Effector memory CD4-positive, alpha-beta T cell (primary cell): ENCODE results near the gene DYNLT1.
"Not testable (repeated sequence)": the region's sequence is repeated elsewhere in the genome, so short reads cannot be mapped to it uniquely, and the experiment has no call there.

ENCODE experiments used
- DNase-seq, 3 donors: peaks; one replicate each; pipeline ENCODE4 v3.0.0-alpha.2; 2020
- H3K27ac ChIP-seq: 2 replicates; pipeline ENCODE4 v1.7.0; 2013; ENCODE audit warnings: mild to moderate bottlenecking, low read length, moderate library complexity; ENCODE audit not compliant: insufficient read depth, poor library complexity, severe bottlenecking
- H3K27me3 ChIP-seq: replicated peaks from 2 replicates; pipeline ENCODE4 v1.7.0; 2013; ENCODE audit warnings: mild to moderate bottlenecking, low read length; ENCODE audit not compliant: insufficient read depth, control insufficient read depth, poor library complexity, severe bottlenecking
- H3K36me3 ChIP-seq: 2 replicates; pipeline ENCODE4 v1.7.0; 2013; ENCODE audit warnings: mild to moderate bottlenecking, low read length, moderate library complexity; ENCODE audit not compliant: control insufficient read depth, insufficient read depth
- H3K4me1 ChIP-seq: 2 replicates; pipeline ENCODE4 v1.7.0; 2013; ENCODE audit warnings: low read length, mild to moderate bottlenecking; ENCODE audit not compliant: control insufficient read depth, insufficient read depth, poor library complexity, severe bottlenecking
- H3K4me3 ChIP-seq: 2 replicates; pipeline ENCODE4 v1.7.0; 2013; ENCODE audit warnings: low read length, low read depth, mild to moderate bottlenecking; ENCODE audit not compliant: insufficient read depth, poor library complexity, severe bottlenecking
- H3K9me3 ChIP-seq: 2 replicates; pipeline ENCODE4 v1.7.0; 2013; ENCODE audit warnings: mild to moderate bottlenecking, low read length, moderate library complexity; ENCODE audit not compliant: control insufficient read depth

The DYNLT1 gene

DNA sequence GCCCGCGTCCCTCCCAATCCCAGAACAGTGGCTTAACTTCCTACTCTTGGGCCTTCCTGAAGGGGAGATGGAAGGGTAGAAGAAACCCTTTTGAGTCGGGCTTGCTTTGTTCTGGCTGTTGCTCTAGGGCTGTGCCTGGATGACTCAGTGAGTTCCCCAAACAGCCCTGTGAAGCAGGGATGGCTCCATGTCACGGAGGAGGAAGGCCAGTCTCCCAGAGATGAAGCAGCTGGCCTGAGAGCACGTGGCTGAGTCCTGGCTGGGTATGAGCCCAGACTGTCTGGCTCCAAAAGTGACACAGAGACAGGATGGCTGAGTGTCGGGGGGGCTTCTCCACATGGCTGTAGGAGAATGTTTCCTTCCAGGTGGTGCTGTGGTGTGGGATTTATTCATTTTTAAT lies 10.0 kb upstream of the DYNLT1 start:
- H3K27me3 ChIP-seq, result no peaks in the 10 kb centered on the region
- peak overlapping the region; percentile 96 for H3K27ac ChIP-seq
- H3K9me3 ChIP-seq, result no peaks in the 10 kb centered on the region
- H3K36me3 ChIP-seq, result no peaks in the 10 kb centered on the region
- peaks cover 48% of the 10 kb centered on the region for H3K4me1 ChIP-seq
- DNase-seq, result no peak
- peak overlapping the region; percentile 4 for H3K4me3 ChIP-seq

DNA sequence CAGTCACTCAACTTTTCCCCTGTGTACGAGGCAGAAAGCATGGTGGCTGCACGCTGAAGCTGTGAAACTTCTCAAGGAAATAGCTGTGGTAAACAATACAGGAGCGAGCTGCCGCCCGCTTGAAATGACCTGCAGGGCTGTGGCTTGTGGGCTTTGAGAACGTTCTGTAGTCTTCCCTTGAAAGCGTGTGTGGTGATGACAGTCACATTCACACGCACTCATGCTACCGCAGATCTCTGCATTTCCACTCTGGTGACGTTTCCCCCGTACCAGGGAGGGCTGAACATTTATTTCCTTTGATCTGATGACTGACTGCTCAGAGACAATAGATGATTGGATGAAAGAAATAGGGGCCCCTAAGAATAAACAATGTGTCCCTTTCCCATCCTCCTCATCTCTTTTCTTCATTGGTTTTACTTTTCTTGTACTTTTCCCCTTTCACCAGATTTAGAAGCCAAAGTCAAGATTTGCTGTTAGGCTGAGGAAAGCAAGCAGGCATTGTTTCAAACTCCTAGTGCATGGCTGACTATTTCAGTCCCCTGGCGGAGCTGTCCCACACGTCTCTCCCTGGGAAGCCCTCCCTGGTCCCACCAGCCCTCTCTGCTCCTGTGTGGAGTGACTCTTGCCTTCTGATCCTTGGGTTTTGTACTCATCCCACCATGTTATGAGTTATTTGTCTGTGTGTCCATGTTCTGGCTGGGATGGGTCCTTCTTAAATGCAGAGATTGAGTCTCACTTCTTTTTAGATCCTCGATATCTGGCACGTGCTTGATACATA lies 9.2 kb upstream of the DYNLT1 start:
- peaks cover 56% of the 10 kb centered on the region for H3K4me1 ChIP-seq
- DNase-seq, result peak; percentile 83 to 90 (median 86)
- no peaks in the 10 kb centered on the region for H3K9me3 ChIP-seq
- peak overlapping the region; percentile 4 for H3K4me3 ChIP-seq
- H3K27ac ChIP-seq, result peak overlapping the region; percentile 96
- H3K27me3 ChIP-seq, result no peaks in the 10 kb centered on the region
- no peaks in the 10 kb centered on the region for H3K36me3 ChIP-seq

DNA sequence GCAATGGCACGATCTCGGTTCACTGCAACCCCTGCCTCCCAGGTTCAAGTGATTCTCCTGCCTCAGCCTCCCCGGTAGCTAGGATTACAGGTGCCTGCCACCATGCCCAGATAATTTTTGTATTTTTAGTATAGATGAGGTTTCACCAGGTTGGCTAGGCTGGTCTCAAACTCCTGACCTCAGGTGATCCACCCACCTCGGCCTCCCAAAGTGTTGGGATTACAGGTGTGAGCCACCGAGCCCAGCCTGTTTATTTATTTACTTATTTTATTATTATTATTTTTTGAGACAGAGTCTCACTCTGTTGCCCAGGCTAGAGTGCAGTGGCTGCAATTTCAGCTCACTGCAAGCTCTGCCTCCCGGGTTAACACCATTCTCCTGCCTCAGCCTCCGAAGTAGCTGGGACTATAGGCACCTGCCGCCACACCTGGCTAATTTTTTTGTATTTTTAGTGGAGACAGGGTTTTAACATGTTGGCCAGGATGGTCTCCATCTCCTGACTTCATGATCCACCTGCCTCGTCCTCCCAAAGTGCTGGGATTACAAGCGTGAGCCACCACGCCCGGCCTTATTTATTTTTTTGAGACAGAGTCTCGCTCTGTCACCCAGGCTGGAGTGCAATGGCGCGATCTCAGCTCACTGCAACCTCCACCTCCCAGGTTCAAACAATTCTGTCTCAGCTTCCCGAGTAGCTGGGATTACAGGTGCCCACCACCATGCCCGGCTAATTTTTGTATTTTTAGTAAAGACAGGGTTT lies 7.6 kb upstream of the DYNLT1 start:
- H3K27me3 ChIP-seq, DNase-seq: not testable (repeated sequence)
- peaks cover 57% of the 10 kb centered on the region for H3K4me1 ChIP-seq

DNA sequence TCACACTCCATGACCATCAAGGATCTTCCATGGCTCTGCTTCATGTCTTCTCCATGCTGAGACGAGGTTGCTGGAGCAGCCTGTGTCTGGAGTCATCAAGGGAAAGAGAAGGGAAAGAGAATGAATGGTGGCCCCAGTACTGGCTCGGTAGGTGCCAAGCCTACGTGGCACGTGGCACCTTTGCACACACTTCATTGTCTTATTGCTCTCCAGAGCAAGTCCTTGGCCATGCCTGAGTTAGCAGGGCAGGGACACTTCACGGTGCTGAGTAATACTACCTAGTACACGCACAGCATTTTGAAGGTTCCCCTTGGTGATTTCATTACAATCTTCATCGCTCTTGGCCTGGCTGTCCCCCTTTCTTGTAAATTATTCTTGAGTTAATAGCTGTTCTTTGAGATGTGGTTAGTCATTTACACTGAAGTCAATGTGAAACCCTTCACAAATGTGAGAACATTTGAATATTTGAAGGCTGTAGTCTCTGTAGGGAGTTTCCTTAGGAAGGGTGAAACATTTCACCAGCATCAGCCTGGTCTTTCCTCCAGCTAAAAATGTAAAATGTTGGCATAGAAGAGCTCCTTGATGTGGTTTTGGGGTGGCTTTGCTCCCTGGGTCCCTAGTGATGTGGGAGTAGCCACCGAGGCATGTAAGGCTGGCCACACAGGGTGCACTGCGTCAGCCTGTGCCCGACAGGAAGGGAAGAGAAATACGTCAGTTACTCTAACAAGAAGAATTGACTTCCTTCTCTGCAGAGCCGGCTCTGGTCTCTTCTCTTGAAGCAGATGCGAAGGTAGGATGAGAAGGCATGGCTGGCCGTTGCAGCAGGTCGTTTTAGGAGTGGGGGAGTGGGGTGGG lies 5.0 kb upstream of the DYNLT1 start, which contains the start of gene SYTL3:
SYTL3 (plus strand) TSS at position 766 of the 855 bp plus-strand sequence. CDS start 13,215 bp downstream, outside the sequence.
- Histone ChIP-seq H3K4me1 (peaks cover 52% of the 10 kb centered on the region), H3K27me3 (no peaks in the 10 kb centered on the region), H3K4me3 (peak within 1 kb of the TSS; percentile 22), H3K9me3 (no peaks in the 10 kb centered on the region), H3K36me3 (no peaks in the 10 kb centered on the region), H3K27ac (peak within 1 kb of the TSS; percentile 80)
- peak; percentile 75 to 87 (median 75) for DNase-seq

More for the DNA sequence above, 7.6 kb upstream of the DYNLT1 start:
- not testable (repeated sequence) for H3K36me3 ChIP-seq, H3K9me3 ChIP-seq, H3K4me3 ChIP-seq
- H3K27ac ChIP-seq, result peak overlapping the region; percentile 96

DNA sequence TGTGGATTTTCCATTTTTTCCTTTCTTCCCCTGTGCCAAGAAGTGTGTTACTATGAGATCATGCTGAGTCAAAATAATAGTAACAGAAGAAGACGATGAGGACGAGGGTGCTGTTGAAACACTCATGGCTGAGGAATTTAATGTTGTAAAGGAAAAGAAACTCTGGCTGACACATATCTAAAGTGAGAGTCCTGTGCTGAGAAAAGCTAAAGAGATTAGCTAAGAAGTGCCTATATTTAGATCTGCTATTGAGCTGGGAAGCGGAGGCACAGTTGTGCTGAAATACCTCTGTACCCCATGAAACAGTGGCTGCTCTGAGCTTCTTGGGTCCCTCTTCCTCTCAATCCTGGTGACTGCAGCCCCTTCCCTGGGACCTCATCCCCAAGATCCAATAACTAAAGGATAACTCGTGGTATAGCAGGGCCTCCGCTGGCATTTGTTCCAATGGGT lies 4.2 kb upstream of the DYNLT1 start:
- peaks cover 44% of the 10 kb centered on the region for H3K4me1 ChIP-seq

DNA sequence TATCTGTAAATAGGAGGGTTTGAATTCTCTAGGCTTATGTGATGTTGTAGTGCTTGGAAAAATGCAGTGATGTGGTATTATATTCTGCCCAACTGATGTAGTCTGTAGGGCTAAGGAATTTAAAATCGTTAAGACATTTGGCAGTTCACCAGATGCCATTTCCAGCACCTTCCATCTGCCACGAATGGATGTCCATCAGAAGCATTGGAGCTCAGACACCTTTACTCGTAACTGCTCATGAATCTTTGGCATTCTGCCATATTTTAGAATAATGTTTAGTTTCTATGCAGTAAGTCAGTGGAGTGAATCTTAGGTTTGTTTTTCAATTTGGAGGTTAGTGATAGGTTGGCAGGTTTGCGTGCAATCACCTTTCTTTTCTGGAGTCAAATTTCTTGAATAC lies 3.0 kb upstream of the DYNLT1 start:
- H3K36me3 ChIP-seq, result no peaks in the 10 kb centered on the region
- no peak for DNase-seq
- peaks cover 41% of the 10 kb centered on the region for H3K4me1 ChIP-seq
- H3K9me3 ChIP-seq, result no peaks in the 10 kb centered on the region
- H3K4me3 ChIP-seq, result no peak overlapping the region
- no peak overlapping the region for H3K27ac ChIP-seq
- no peaks in the 10 kb centered on the region for H3K27me3 ChIP-seq

More for the DNA sequence above, 4.2 kb upstream of the DYNLT1 start:
- no peaks in the 10 kb centered on the region for H3K9me3 ChIP-seq
- H3K27me3 ChIP-seq, result no peaks in the 10 kb centered on the region
- no peaks in the 10 kb centered on the region for H3K36me3 ChIP-seq
- DNase-seq, result no peak
- H3K27ac ChIP-seq, result peak overlapping the region; percentile 80
- peak overlapping the region; percentile 15 for H3K4me3 ChIP-seq

DNA sequence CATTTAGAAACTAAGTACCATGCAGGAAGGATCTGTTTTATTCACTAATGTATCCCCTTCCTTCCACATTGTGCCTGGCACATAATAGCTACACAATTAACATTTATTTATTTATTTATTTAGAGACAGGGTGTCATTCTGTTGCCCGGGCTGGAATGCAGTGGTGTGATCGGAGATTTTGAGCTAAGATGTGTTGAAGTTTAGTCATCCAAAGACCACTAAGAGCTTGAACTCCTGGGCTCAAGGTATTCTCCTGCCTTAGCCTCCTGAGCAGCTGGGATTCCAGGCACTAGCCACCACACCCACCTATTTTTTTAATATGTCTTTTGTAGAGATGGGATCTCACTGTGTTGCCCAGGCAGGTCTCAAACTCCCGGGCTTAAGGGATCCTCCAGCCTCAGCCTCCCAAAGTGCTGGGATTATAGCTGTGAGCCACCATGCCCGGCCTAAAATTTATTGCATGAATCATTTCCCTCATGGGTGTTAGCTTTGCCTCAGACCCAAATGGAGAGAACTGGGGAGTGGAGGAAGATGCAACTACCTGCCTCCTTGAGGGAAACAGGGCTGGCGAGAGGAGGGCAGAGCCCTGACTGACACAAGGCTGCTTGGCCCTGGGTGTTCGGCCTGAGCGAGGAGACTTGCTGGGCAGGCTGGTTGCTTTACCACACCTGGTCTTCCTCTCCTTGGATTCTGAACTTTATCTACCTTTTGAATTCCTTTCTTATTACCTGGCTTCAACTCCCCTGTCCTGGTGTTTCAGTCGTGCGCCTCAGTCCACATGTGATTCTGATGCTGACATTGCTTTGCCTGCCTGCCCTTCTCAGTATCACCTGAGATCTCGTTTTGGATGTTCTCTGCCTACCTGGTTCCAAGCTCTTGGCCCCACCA lies 1.7 kb upstream of the DYNLT1 start:
- H3K36me3 ChIP-seq, result peaks cover 8% of the 10 kb centered on the region
- no peak overlapping the region for H3K4me3 ChIP-seq
- no peak for DNase-seq
- no peaks in the 10 kb centered on the region for H3K27me3 ChIP-seq
- peaks cover 52% of the 10 kb centered on the region for H3K4me1 ChIP-seq
- H3K9me3 ChIP-seq, result no peaks in the 10 kb centered on the region
- H3K27ac ChIP-seq, result peak overlapping the region; percentile 16

DNA sequence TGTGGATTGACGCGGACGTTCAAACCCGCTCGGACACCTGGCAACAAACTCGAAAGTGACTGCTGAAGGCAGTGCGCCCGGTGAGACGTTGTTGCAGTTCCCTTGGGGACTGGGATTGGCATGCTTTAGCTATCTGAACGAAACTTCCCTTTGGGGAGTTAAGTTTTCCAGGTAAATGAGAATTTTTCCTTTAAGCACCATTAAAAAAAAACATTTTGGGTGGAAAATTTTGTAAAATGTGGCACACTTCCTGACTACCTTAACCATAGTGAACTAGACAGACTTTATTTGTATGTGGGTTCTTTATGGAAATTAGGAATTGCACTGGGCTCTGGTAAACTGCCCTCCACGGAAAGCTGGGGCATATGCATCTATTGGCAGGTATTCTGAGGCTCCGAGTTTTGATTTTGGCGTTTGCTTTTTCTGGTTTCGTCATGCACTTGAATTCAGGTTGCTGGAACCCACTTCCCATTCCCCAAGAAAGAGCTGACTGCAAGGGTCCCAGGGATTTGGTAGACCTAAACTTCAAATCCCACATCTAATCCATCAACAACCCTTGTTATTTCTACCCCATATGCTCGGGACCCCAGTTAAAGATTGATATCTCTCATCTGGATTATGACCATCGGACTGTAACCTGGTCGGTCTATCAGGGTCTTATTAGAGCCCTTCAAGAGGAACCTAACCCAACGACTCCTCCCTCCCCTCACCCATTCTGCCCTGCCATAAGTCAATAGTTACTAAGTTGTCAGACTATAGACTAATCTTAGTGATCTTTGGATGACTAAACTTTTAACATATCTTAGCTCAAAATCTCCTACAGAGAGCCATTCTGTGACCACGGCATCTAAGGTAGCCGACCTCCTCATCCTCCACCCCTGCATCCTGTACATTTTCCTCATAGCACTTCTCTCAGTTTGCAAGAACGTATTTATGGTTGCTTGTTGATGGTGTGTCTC lies 800 bp upstream of the DYNLT1 start:
- Histone ChIP-seq H3K4me3 (peak overlapping the region; percentile 84), H3K9me3 (no peaks in the 10 kb centered on the region), H3K27ac (peak overlapping the region; percentile 94), H3K4me1 (peaks cover 52% of the 10 kb centered on the region), H3K27me3 (no peaks in the 10 kb centered on the region), H3K36me3 (peaks cover 8% of the 10 kb centered on the region)
- DNase-seq, result no peak
